OCI-LY1 (cell line): ENCODE results near the gene OXTR.

Experiments
- H2AFZ ChIP-seq: fragments of 200-600 bp; sonication (generic), shearing (Covaris generic); 2 replicates; pipeline ENCODE4 v1.6.0; 2014; ENCODE audit warnings: antibody characterized with exemption, mild to moderate bottlenecking, low read length
- H3F3A ChIP-seq: fragments of 200-600 bp; sonication (generic), shearing (Covaris generic); 2 replicates; pipeline ENCODE4 v1.6.0; 2014; ENCODE audit warnings: mild to moderate bottlenecking, antibody characterized with exemption, low read length, moderate library complexity; ENCODE audit not compliant: insufficient read depth
- H3K27ac ChIP-seq: fragments of 200-600 bp; sonication (generic); 2 replicates; pipeline ENCODE4 v1.5.1; 2014; ENCODE audit warnings: low read length, mixed run types, mild to moderate bottlenecking, low read depth; ENCODE audit not compliant: poor library complexity, severe bottlenecking
- H3K27me3 ChIP-seq: fragments of 200-600 bp; sonication (generic); 2 replicates; pipeline ENCODE4 v1.6.0; 2014; ENCODE audit warnings: antibody characterized with exemption, mild to moderate bottlenecking, low read length, moderate library complexity; ENCODE audit not compliant: insufficient read depth
- H3K36me3 ChIP-seq: fragments of 200-600 bp; sonication (generic); 2 replicates; pipeline ENCODE4 v1.6.1; 2014; ENCODE audit warnings: mild to moderate bottlenecking, antibody characterized with exemption, low read length, moderate library complexity, mixed read lengths; ENCODE audit not compliant: insufficient read depth
- H3K4me1 ChIP-seq: fragments of 200-600 bp; sonication (generic); 2 replicates; pipeline ENCODE4 v1.5.1; 2014; ENCODE audit warnings: mild to moderate bottlenecking, low read length, moderate library complexity; ENCODE audit not compliant: insufficient read depth, severe bottlenecking
- H3K4me2 ChIP-seq: fragments of 200-600 bp; sonication (generic), shearing (Covaris generic); 2 replicates; pipeline ENCODE4 v1.6.1; 2014; ENCODE audit warnings: low read length
- H3K4me3 ChIP-seq: fragments of 200-600 bp; sonication (generic); 2 replicates; pipeline ENCODE4 v1.5.1; 2014; ENCODE audit warnings: low read length, low read depth, mild to moderate bottlenecking, mixed read lengths; ENCODE audit not compliant: poor library complexity, severe bottlenecking
- H3K79me2 ChIP-seq: fragments of 200-600 bp; shearing (Covaris generic); 2 replicates; pipeline ENCODE4 v1.6.1; 2016; ENCODE audit warnings: mixed run types, low read length, mixed read lengths; ENCODE audit not compliant: insufficient read depth
- H3K9ac ChIP-seq: fragments of 200-600 bp; sonication (generic), shearing (Covaris generic); 2 replicates; pipeline ENCODE4 v1.6.1; 2014; ENCODE audit warnings: mild to moderate bottlenecking, low read length, mixed read lengths
- H3K9me2 ChIP-seq: fragments of 200-600 bp; sonication (generic), shearing (Covaris generic); 2 replicates; pipeline ENCODE4 v1.6.1; 2014; ENCODE audit warnings: low read depth, mild to moderate bottlenecking, low read length, mixed read lengths
- H3K9me3 ChIP-seq: fragments of 200-600 bp; shearing (Covaris generic); 2 replicates; pipeline ENCODE4 v1.6.1; 2014; ENCODE audit warnings: low read length, mixed read lengths
- H4K20me1 ChIP-seq: fragments of 200-600 bp; sonication (generic), shearing (Covaris generic); 2 replicates; pipeline ENCODE4 v1.6.0; 2016; ENCODE audit warnings: mild to moderate bottlenecking, low read length; ENCODE audit not compliant: insufficient read depth
- CTCF ChIP-seq: fragments of 200-600 bp; sonication (generic), shearing (Covaris generic); IDR thresholded peaks from 2 replicates; pipeline ENCODE4 v1.5.1; 2017; ENCODE audit warnings: mild to moderate bottlenecking, antibody characterized with exemption, low read length, moderate library complexity, mixed read lengths
- EZH2 ChIP-seq: fragments of 200-600 bp; sonication (generic), shearing (Covaris generic); IDR thresholded peaks from 2 replicates; pipeline ENCODE4 v1.8.0; 2017; ENCODE audit warnings: borderline replicate concordance, mixed run types, mild to moderate bottlenecking, antibody characterized with exemption, low read length, moderate library complexity, mixed read lengths

The OXTR gene

GRCh38 chr3:8802256-8802655, 32.8 kb upstream of the OXTR start:
- TF ChIP-seq EZH2 (no peak), CTCF (no peak)
- Histone ChIP-seq H3K9me3 (peaks cover 6% of the 10 kb centered on the region; the same call in 1 of the 2 replicates), H4K20me1 (no peaks in the 10 kb centered on the region), H3F3A (no peaks in the 10 kb centered on the region), H3K4me1 (no peaks in the 10 kb centered on the region), H2AFZ (no peak overlapping the region), H3K9ac (no peak overlapping the region), H3K9me2 (no peaks in the 10 kb centered on the region), H3K36me3 (no peaks in the 10 kb centered on the region), H3K27ac (no peak overlapping the region), H3K27me3 (no peaks in the 10 kb centered on the region; the same call in 1 of the 2 replicates), H3K4me3 (no peak overlapping the region), H3K79me2 (no peaks in the 10 kb centered on the region), H3K4me2 (no peak overlapping the region)

GRCh38 chr3:8800016-8800415, 30.6 kb upstream of the OXTR start:
- H3K27ac ChIP-seq, result no peak overlapping the region
- no peaks in the 10 kb centered on the region for H3F3A ChIP-seq
- no peak overlapping the region for H3K9ac ChIP-seq
- no peaks in the 10 kb centered on the region for H3K9me2 ChIP-seq
- no peak overlapping the region for H3K4me2 ChIP-seq
- H3K79me2 ChIP-seq, result no peaks in the 10 kb centered on the region
- no peaks in the 10 kb centered on the region for H3K4me1 ChIP-seq
- H3K27me3 ChIP-seq, result no peaks in the 10 kb centered on the region; the same call in 1 of the 2 replicates
- H4K20me1 ChIP-seq, result no peaks in the 10 kb centered on the region
- H2AFZ ChIP-seq, result no peak overlapping the region
- H3K4me3 ChIP-seq, result no peak overlapping the region
- TF ChIP-seq CTCF, result no peak
- no peak for TF ChIP-seq EZH2
- H3K9me3 ChIP-seq, result peaks cover 6% of the 10 kb centered on the region; the same call in 1 of the 2 replicates
- H3K36me3 ChIP-seq, result no peaks in the 10 kb centered on the region

GRCh38 chr3:8794247-8794646, 24.8 kb upstream of the OXTR start:
- Histone ChIP-seq H3K79me2 (no peaks in the 10 kb centered on the region), H3K4me1 (no peaks in the 10 kb centered on the region), H3K9me3 (no peaks in the 10 kb centered on the region), H3K27me3 (no peaks in the 10 kb centered on the region), H3K9ac (no peak overlapping the region), H3F3A (no peaks in the 10 kb centered on the region), H2AFZ (no peak overlapping the region), H3K27ac (no peak overlapping the region), H3K4me2 (no peak overlapping the region), H3K4me3 (no peak overlapping the region), H4K20me1 (no peaks in the 10 kb centered on the region), H3K9me2 (no peaks in the 10 kb centered on the region), H3K36me3 (no peaks in the 10 kb centered on the region)
- no peak for TF ChIP-seq EZH2
- no peak for TF ChIP-seq CTCF
